Gastroesophageal sphincter (tissue), 3 donors: ENCODE measurements around the gene RBKS.
"Not testable (repeated sequence)": the region's sequence is repeated elsewhere in the genome, so short reads cannot be mapped to it uniquely, and the experiment has no call there.

ENCODE experiments used
- EP300 ChIP-seq: sonication (generic); formaldehyde crosslinking; IDR thresholded peaks from one replicate; pipeline ENCODE4 v1.6.1; 2017; ENCODE audit warnings: antibody characterized with exemption, mild to moderate bottlenecking
- TF ChIP-seq, protein P1 (sequence below), 4 experiments: fragments of 200-600 bp in 2 of 4; fragments of 450-650 bp in 2 of 4; sonication (generic) in 1 of 4; IDR thresholded peaks; one replicate each; pipeline ENCODE4 v1.5.1; 2017 to 2019; ENCODE audit warnings: antibody characterized with exemption in 4 of 4, mild to moderate bottlenecking in 2 of 4, moderate library complexity in 2 of 4

DNA sequence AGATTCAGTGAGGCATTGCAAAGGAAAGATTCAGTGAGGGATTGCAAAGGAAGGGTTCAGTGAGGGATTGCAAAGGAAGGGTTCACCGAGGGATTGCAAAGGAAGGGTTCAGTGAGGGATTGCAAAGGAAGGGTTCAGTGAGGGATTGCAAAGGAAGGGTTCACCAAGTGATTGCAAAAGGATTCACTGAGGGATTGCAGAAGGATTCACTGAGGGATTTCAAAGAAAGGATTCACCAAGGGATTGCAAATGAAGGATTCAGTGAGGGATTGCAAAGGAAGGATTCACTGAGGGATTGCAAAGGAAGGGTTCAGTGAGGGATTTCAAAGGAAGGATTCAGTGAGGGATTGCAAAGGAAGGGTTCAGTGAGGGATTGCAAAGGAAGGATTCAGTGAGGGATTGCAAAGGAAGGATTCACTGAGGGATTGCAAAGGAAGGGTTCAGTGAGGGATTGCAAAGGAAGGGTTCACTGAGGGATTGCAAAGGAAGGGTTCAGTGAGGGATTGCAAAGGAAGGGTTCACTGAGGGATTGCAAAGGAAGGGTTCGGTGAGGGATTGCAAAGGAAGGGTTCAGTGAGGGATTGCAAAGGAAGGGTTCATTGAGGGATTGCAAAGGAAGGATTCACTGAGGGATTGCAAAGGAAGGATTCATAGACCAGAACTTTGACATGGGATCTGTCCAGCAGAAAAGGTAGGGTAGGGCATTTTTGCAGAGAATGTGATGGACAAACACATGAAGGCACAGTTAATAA is 141.2 kb downstream of the RBKS start:
- TF ChIP-seq, protein P1, sequence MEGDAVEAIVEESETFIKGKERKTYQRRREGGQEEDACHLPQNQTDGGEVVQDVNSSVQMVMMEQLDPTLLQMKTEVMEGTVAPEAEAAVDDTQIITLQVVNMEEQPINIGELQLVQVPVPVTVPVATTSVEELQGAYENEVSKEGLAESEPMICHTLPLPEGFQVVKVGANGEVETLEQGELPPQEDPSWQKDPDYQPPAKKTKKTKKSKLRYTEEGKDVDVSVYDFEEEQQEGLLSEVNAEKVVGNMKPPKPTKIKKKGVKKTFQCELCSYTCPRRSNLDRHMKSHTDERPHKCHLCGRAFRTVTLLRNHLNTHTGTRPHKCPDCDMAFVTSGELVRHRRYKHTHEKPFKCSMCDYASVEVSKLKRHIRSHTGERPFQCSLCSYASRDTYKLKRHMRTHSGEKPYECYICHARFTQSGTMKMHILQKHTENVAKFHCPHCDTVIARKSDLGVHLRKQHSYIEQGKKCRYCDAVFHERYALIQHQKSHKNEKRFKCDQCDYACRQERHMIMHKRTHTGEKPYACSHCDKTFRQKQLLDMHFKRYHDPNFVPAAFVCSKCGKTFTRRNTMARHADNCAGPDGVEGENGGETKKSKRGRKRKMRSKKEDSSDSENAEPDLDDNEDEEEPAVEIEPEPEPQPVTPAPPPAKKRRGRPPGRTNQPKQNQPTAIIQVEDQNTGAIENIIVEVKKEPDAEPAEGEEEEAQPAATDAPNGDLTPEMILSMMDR (IDR thresholded peaks at IDR 0.05), result not testable (repeated sequence)
- TF ChIP-seq EP300, result not testable (repeated sequence)
